Memory B cell (primary cell): ENCODE data around the gene LIF.
"Not testable (repeated sequence)": the region's sequence is repeated elsewhere in the genome, so short reads cannot be mapped to it uniquely, and the experiment has no call there.

ENCODE experiments used
- ATAC-seq: fragments of 150-1000 bp; cut with Tn5 transposase; 2 replicates; pipeline ENCODE4 v1.10.0; 2021; ENCODE audit warnings: low read depth, mild to moderate bottlenecking, moderate library complexity
- DNase-seq, 2 donors: peaks; one replicate each; pipeline ENCODE4 v3.0.0; 2022; ENCODE audit warnings: low spot score in 2 of 2
- H3K27ac Mint-ChIP-seq: one replicate; pipeline ENCODE4 v1.8.0; 2022; ENCODE audit warnings: mild to moderate bottlenecking, moderate library complexity, mixed read lengths
- H3K27me3 Mint-ChIP-seq: one replicate; pipeline ENCODE4 v1.8.0; 2022; ENCODE audit warnings: mixed read lengths
- H3K36me3 Mint-ChIP-seq: one replicate; pipeline ENCODE4 v1.8.0; 2022; ENCODE audit warnings: mild to moderate bottlenecking, mixed read lengths
- H3K4me1 Mint-ChIP-seq: one replicate; pipeline ENCODE4 v1.8.0; 2022; ENCODE audit warnings: mixed read lengths
- H3K4me3 Mint-ChIP-seq: one replicate; pipeline ENCODE4 v1.8.0; 2022; ENCODE audit warnings: mild to moderate bottlenecking, moderate library complexity, mixed read lengths
- H3K9me3 Mint-ChIP-seq: one replicate; pipeline ENCODE4 v1.8.0; 2022; ENCODE audit warnings: mixed read lengths

LIF gene

DNA sequence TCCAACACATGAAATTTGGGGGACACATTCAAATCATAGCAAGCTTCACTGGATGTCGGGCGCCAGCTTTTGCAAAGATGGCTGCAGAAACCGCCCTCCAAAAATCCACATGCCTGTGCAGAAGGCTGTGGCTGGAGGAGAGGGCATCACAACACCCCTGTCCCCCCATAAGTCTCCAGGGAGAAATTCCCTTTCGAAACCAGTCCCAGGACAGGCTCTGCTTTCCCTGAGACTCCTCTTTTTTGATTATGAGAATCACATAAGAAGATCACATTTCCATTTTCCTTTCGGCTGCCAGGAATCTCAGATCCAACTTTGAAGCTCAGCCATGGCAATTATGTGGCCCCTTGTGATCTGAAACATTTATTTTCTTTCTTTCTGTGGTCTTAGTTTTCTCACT, 9.7 kb downstream of the LIF start:
- no peaks in the 10 kb centered on the region for H3K27me3 Mint-ChIP-seq
- DNase-seq (no peak), ATAC-seq (no peak)
- H3K4me1 Mint-ChIP-seq = peaks cover 7% of the 10 kb centered on the region
- H3K36me3 Mint-ChIP-seq = no peaks in the 10 kb centered on the region
- H3K4me3 Mint-ChIP-seq = no peak overlapping the region
- H3K27ac Mint-ChIP-seq = no peak overlapping the region
- no peaks in the 10 kb centered on the region for H3K9me3 Mint-ChIP-seq

DNA sequence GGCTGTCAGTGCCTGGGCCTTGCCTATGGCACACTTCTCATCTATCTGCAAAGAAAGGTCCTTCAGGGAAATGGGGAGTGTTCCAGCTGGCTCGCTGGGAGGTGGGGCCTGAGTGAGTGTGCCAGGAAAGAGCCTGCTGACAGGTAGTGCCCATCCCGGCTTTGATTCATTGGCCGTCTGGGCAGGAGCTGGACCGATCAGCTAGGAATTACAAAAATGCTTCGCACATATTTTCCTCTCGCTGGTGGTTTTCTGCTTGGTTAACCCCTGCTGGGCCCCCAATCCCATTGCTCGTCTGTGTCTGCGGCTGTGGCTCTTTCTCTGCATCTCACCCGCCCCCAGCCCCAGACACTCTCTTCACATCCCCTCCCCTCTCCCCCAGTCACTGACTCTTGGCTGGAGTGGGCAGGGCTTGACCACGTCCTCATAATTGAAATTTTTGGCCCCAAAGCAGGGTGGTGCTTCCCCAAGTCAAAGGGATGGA, 10.8 kb downstream of the LIF start:
- H3K27ac Mint-ChIP-seq = no peak overlapping the region
- no peaks in the 10 kb centered on the region for H3K36me3 Mint-ChIP-seq
- H3K9me3 Mint-ChIP-seq = no peaks in the 10 kb centered on the region
- peaks cover 4% of the 10 kb centered on the region for H3K4me1 Mint-ChIP-seq
- no peaks in the 10 kb centered on the region for H3K27me3 Mint-ChIP-seq
- ATAC-seq (no peak), DNase-seq (no peak)
- H3K4me3 Mint-ChIP-seq = no peak overlapping the region

DNA sequence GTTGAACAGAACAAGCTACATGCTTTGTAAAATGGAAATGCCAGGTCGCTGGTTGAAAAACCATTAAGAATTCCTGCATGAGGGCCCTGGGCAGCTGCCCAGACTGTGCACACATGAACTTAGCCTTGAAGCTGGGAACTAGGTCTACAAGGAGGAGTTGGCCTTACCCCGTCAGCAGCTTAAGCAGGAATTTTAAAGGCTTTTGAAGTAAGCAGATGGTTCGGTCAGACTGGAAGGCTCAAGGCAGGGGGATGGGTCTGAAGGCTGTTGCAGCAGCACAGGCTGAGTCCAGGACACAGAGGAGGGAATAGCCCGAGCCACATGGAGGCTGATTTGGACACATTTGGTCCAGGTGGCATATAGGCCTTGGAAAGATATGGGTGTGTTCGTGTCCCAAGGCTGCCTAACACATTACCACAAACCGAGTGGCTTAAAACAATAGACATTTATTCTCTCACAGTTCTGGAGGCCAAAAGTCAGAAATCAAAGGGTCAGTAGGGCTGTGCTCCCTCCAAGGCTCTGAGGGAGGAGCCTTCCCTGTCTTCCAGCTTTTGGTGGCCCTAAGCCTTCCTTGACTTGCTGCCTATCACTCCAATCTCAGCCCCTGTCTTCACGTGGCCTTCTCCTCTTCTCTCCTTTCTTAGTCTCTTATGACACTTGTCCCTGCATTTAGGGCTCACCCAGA, 11.6 kb downstream of the LIF start:
- Mint-ChIP-seq H3K27me3 (peaks cover 1% of the 10 kb centered on the region), H3K4me3 (no peak overlapping the region), H3K27ac (no peak overlapping the region), H3K36me3 (no peaks in the 10 kb centered on the region), H3K9me3 (no peaks in the 10 kb centered on the region), H3K4me1 (peaks cover 2% of the 10 kb centered on the region)
- DNase-seq = no peak
- no peak for ATAC-seq

DNA sequence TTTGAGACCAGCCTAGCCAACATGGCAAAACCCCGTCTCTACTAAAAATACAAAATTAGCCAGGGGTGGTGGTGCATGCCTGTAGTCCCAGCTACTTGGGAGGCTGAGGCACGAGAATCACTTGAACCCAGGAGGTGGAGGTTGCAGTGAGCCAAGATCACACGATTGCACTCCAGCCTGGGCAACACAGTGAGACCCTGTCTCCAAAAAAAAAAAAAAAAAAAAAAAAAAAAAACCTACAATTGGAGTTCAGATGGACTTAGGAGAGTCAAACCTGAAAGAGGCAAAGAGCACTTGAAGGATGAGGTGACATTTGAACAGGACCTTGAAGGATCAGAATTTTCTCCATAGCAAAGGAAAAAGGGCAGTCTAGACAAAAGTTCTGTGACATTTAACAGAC, 12.2 kb downstream of the LIF start:
- not testable (repeated sequence) for H3K27ac Mint-ChIP-seq, H3K36me3 Mint-ChIP-seq, H3K9me3 Mint-ChIP-seq, H3K27me3 Mint-ChIP-seq, ATAC-seq, DNase-seq, H3K4me3 Mint-ChIP-seq, H3K4me1 Mint-ChIP-seq

DNA sequence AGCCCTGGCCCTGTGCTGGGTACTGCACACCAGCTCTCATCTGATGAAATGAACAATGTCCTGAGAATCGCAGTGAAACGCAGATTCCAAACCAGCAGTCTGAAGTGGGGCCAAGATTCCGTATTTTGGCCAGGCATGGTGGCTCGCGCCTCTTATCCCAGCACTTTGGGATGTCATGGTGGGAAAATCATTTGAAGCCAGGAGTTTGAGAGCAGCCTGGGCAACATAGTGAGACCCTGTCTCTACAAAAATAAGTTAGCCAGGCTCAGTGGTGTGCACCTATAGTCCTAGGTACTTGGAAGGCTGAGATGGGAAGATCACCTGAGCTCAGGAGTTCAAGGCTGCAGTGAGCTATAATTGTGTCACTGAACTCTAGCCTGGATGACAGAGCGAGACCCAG, 13.0 kb downstream of the LIF start:
- H3K4me3 Mint-ChIP-seq = no peak overlapping the region
- H3K36me3 Mint-ChIP-seq = no peaks in the 10 kb centered on the region
- ATAC-seq = no peak
- no peak for DNase-seq
- peaks cover 2% of the 10 kb centered on the region for H3K4me1 Mint-ChIP-seq
- no peak overlapping the region for H3K27ac Mint-ChIP-seq
- H3K9me3 Mint-ChIP-seq = no peaks in the 10 kb centered on the region
- peaks cover 5% of the 10 kb centered on the region for H3K27me3 Mint-ChIP-seq

DNA sequence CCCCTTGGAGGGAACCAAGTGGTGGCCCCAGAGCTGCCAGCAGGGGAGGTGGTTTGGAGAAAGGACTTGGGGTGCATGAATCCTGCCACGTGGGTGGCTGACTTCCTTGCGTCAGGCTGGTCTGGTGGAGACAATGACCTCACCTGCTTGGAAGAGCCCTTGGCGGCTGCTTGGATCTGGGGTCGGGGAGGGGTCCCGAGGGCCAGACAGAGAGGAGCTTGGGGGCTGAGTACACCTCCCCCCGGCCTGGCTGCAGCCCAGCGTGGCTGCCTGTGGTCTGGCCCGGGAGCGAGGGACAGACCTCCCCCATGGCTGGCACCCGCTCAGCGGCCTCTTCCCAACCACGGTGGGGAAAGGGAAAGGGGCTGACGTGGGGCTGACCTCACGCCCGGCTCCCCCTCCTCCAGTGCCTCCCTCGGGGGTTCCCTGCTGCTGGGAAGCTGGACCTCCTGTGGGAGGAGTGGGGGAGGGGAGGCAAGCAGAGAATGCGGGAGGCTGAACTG, 13.8 kb downstream of the LIF start:
- Mint-ChIP-seq H3K27me3 (peaks cover 5% of the 10 kb centered on the region), H3K4me1 (peaks cover 2% of the 10 kb centered on the region), H3K4me3 (no peak overlapping the region), H3K27ac (no peak overlapping the region), H3K36me3 (no peaks in the 10 kb centered on the region), H3K9me3 (no peaks in the 10 kb centered on the region)
- ATAC-seq (no peak), DNase-seq (no peak)

DNA sequence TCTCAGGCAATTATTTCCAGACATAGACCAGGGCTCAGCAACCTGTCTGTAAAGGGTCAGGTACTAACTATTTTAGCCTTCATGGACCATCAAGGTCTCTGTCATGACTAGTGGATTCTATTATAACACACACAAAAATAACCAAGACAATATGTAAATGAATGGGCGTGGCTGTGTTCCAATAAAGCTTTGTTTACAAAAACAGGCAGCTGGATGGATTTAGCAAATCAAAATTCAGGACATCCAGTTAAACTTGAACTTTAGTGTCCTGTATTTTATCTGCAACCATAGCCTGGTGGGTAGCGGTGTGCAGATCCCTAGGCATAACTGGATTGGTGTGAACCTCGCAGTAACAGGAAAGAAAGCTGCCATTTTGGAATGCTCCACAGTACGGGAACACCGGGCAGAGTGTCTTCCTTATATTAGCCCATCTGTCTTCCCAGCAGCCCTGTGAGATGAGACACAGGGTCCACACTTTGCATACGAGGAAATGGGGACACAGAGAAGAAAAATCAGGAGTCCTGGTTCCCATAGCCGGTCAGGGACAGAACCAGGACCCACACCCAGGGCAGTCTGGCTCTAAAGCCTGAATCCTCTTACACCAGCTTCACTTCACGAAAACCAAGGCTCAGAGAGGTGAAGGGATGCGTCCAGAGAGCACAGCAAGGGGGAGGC, 15.6 kb downstream of the LIF start:
- Mint-ChIP-seq H3K9me3 (no peaks in the 10 kb centered on the region), H3K27me3 (peaks cover 9% of the 10 kb centered on the region), H3K36me3 (no peaks in the 10 kb centered on the region), H3K27ac (no peak overlapping the region), H3K4me1 (peaks cover 2% of the 10 kb centered on the region), H3K4me3 (no peak overlapping the region)
- no peak for ATAC-seq
- DNase-seq = no peak

DNA sequence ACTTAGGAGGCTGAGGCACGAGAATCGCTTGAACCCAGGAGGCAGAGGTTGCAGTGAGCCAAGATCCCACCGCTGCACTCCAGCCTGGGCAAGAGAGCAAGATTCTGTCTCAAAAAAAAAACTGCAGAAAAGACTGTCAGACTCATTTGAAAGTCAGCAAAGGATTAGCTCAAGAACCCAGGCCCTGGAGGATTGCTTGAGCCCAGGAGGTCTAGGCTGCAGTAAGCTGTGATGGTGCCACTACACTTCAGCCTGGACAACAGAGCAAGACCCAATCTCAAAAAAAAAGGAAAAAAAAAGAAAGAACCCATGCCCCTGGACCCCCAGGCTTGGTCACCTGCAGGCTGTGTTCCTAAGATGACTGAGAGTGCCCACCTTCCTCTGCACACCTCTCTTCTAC, 16.2 kb downstream of the LIF start:
- no peaks in the 10 kb centered on the region for H3K36me3 Mint-ChIP-seq
- H3K27me3 Mint-ChIP-seq = peaks cover 9% of the 10 kb centered on the region
- no peak for DNase-seq
- H3K27ac Mint-ChIP-seq = no peak overlapping the region
- H3K9me3 Mint-ChIP-seq = no peaks in the 10 kb centered on the region
- H3K4me3 Mint-ChIP-seq = no peak overlapping the region
- no peak for ATAC-seq
- H3K4me1 Mint-ChIP-seq = peaks cover 2% of the 10 kb centered on the region

DNA sequence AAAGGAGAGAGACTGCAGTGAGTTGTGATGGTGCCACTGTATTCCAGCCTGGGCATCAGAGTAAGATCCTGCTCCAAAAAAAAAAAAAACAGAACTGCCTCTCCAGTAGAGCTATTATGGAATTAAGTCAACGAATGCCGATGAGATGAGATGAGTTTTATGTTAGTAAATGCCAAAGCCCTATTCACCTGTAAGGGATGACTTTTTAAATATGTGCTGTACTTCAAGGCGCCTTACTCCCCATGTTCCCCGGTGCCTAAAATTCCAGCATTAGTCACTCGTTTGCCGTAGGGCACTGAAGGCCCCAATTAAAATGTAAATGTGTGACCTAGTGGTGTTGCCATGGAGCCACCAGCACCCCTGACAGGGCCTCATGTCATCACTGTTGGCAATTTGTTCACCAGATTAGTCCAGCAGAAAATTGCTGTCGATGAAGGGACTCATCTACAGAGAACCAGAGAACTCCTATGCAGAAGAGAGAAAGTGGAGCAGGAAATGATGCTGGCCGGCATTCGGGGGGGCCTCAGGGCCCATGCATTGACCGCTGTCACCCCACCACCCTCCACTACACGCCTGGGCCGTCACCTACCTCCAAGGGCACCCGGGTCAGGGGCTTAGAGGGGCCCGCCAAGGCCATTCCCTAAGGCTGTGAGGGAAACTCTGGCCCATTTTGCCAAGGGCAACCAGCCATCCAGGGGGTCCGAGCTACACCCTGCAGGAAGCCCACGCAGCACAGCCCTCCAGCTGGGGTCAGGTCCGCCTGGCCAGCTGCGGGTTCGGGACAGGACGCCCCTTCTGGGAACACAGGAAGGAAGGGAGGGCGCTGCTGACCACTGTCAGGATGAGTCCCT, 17.8 kb downstream of the LIF start:
- DNase-seq = no peak
- Mint-ChIP-seq H3K4me1 (peaks cover 2% of the 10 kb centered on the region), H3K36me3 (no peaks in the 10 kb centered on the region)

DNA sequence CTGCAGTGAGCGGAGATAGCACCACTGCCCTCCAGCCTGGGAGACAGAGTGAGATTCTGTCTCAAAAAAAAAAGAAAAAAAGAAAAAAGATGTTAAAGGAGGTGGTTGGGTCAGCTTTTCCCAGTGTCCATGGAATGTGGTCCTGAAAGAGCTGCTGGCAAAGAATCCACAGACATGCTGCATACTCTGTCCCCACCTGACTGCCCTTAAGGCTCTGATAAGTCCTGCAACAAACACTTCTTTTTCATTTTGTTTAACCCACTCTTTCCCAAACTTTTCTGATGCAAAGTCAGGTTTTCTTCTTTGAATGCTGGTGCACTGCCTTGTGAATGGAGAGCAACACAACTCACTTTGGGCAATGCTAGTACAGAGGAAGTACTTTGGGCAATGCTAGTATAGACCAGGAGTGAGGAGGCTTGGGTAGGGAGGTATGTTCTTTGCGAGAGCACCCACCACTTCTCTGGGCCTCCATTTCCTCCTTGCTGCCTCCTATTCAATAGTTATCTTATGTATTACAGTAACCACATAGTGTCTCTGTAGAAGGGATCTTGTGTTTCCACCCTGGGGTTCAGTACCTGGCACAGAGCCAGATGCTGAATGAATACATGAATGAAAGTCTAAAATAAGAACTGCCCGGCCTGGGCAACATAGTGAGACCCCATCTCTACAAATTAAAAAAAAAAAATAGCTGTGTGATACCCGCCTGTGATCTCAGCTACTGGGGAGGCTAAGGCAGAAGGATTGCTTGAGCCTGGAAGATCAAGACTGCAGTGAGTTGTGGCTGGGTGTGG, 18.9 kb downstream of the LIF start:
- ATAC-seq (no peak), DNase-seq (no peak)
- Mint-ChIP-seq H3K9me3 (no peaks in the 10 kb centered on the region), H3K27me3 (peaks cover 13% of the 10 kb centered on the region), H3K4me3 (no peak overlapping the region), H3K36me3 (no peaks in the 10 kb centered on the region), H3K27ac (no peak overlapping the region), H3K4me1 (peaks cover 4% of the 10 kb centered on the region)

More for the DNA sequence above, 17.8 kb downstream of the LIF start:
- Mint-ChIP-seq H3K4me3 (no peak overlapping the region), H3K27ac (no peak overlapping the region), H3K27me3 (peaks cover 13% of the 10 kb centered on the region), H3K9me3 (no peaks in the 10 kb centered on the region)
- no peak for ATAC-seq

DNA sequence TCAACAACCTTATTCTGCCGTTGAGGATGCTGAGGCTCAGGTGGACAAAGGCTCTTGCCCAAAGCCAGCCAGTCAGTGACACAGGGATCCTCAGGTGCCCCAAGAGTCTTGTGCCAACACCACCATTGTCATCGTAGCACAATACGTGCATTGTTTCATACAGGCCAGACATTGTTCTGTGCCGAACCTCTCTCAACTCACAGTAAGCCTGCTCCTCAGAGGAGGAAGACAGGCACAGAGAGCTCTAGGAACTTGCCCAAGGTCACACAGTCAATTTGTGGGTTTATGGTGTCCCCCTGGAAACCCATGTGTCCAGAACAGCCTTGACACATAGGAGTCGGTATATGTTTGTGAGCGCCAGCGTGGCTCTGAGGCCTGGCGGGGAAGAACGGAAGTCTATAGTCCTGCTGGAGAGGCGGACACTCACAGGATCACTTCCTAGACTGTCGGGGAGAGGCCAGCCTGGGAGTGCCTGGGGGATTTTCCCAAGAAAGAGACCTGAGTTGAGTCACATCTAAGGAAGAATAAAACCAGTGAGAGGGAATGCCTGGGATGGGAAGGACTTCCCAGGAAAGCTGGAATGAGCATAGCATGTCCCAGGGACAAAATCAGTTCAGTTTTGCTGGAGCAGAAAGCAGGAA, 20.2 kb downstream of the LIF start:
- DNase-seq (no peak), ATAC-seq (no peak)
- no peak overlapping the region for H3K4me3 Mint-ChIP-seq
- peaks cover 11% of the 10 kb centered on the region for H3K4me1 Mint-ChIP-seq
- no peak overlapping the region for H3K27ac Mint-ChIP-seq
- H3K36me3 Mint-ChIP-seq = no peaks in the 10 kb centered on the region
- H3K9me3 Mint-ChIP-seq = no peaks in the 10 kb centered on the region
- peaks cover 13% of the 10 kb centered on the region for H3K27me3 Mint-ChIP-seq

DNA sequence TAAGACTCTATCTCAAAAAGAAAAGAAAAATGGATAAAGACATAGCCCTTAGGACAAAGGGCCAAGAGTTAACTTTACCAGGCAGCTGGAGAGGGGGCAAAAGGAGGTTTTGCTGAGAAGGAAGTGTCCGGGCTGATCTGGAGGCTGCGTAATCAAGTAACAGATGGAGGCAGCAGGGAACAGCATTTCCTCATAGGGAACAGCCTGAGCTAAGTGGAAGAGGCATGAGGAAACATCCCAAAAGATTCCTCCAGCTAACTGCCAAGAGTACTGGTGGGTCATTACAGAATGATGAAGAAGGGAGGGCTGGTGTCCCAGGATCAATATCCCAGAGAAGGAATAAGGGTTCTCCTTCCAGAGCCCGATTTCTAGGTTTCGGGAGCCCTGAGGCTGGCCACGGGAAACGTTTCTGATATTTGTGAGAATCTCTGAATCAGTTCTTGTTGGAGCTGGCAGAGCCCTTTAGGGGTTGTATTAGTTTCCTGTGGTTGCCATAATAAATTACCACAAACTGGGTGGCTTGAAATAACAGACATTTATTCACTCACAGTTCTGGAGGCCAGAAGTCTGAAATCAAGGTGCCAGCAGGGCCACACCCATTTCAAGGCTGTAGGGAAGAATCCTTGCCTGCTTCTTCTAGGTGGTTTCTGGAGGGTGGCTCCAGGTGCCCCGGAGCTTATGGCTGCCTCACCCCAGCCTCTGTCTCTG, 21.2 kb downstream of the LIF start:
- no peak overlapping the region for H3K27ac Mint-ChIP-seq
- ATAC-seq (no peak), DNase-seq (no peak)
- H3K4me3 Mint-ChIP-seq = no peak overlapping the region
- H3K36me3 Mint-ChIP-seq = no peaks in the 10 kb centered on the region
- no peaks in the 10 kb centered on the region for H3K9me3 Mint-ChIP-seq
- H3K27me3 Mint-ChIP-seq = peaks cover 11% of the 10 kb centered on the region
- peaks cover 19% of the 10 kb centered on the region for H3K4me1 Mint-ChIP-seq
